Neuronal stem cell (in vitro differentiated cells): Measurements from ENCODE around the gene REPS1.

ENCODE experiments used
- DNase-seq: peaks from one replicate; pipeline ENCODE4 v3.0.0-alpha.2; 2013; ENCODE audit warnings: low spot score
- H2AFZ ChIP-seq: one replicate; pipeline ENCODE4 v1.6.1; 2013; ENCODE audit warnings: mild to moderate bottlenecking, low read length, inconsistent platforms
- H2AK5ac ChIP-seq: 2 replicates; pipeline ENCODE4 v1.6.1; 2013; ENCODE audit warnings: low read depth, mild to moderate bottlenecking, inconsistent platforms, low read length, moderate library complexity, mixed read lengths
- H2BK120ac ChIP-seq: 2 replicates; pipeline ENCODE4 v1.6.1; 2013; ENCODE audit warnings: low read depth, mild to moderate bottlenecking, inconsistent platforms, low read length, moderate library complexity, mixed read lengths
- H2BK12ac ChIP-seq: one replicate; pipeline ENCODE4 v1.6.1; 2013; ENCODE audit warnings: low read length, inconsistent platforms
- H2BK15ac ChIP-seq: 2 replicates; pipeline ENCODE4 v1.6.1; 2013; ENCODE audit warnings: mild to moderate bottlenecking, low read length, inconsistent platforms, mixed read lengths
- H2BK5ac ChIP-seq: one replicate; pipeline ENCODE4 v1.6.1; 2013; ENCODE audit warnings: inconsistent platforms, mild to moderate bottlenecking, low read length, moderate library complexity
- H3K14ac ChIP-seq: one replicate; pipeline ENCODE4 v1.6.1; 2013; ENCODE audit warnings: low read length, inconsistent platforms
- H3K18ac ChIP-seq: 2 replicates; pipeline ENCODE4 v1.6.1; 2013; ENCODE audit warnings: low read length, inconsistent platforms
- H3K23ac ChIP-seq: 2 replicates; pipeline ENCODE4 v1.6.1; 2013; ENCODE audit warnings: low read depth, mild to moderate bottlenecking, mixed read lengths, low read length, inconsistent platforms; ENCODE audit not compliant: poor library complexity
- H3K27ac ChIP-seq: replicated peaks from 3 replicates; pipeline ENCODE4 v1.5.1; 2013; ENCODE audit warnings: low read length, inconsistent platforms
- H3K27me3 ChIP-seq, 3 experiments: 2 replicates each; pipeline ENCODE4 v1.6.1; 2013; ENCODE audit warnings: low read length in 3 of 3, mild to moderate bottlenecking in 2 of 3, inconsistent platforms in 1 of 3, low read depth in 1 of 3, mixed read lengths in 1 of 3, moderate library complexity in 1 of 3; ENCODE audit not compliant: control insufficient read depth in 3 of 3, insufficient read depth in 3 of 3
- H3K36me3 ChIP-seq, 2 donors: replicated peaks in 1 of 2; 2 replicates each; pipeline ENCODE4 v1.6.1; 2013; ENCODE audit warnings: low read length in 2 of 2; ENCODE audit not compliant: control insufficient read depth in 2 of 2, insufficient read depth in 2 of 2
- H3K4ac ChIP-seq: 2 replicates; pipeline ENCODE4 v1.6.1; 2013; ENCODE audit warnings: inconsistent platforms, mild to moderate bottlenecking, low read length, moderate library complexity
- H3K4me1 ChIP-seq, 2 donors: 1 replicate in 1 of 2; 2 replicates in 1 of 2; pipeline ENCODE4 v1.6.1; 2013; ENCODE audit warnings: low read length in 2 of 2, low read depth in 1 of 2; ENCODE audit not compliant: control insufficient read depth in 2 of 2, insufficient read depth in 1 of 2
- H3K4me2 ChIP-seq: one replicate; pipeline ENCODE4 v1.6.1; 2013; ENCODE audit warnings: mild to moderate bottlenecking, low read length, inconsistent platforms; ENCODE audit not compliant: insufficient read depth, poor library complexity, severe bottlenecking
- H3K4me3 ChIP-seq, 2 donors: 2 replicates each; pipeline ENCODE4 v1.5.1; 2013; ENCODE audit warnings: low read length in 2 of 2, mild to moderate bottlenecking in 2 of 2, inconsistent platforms in 1 of 2, moderate library complexity in 1 of 2
- H3K79me1 ChIP-seq: one replicate; pipeline ENCODE4 v1.6.1; 2013; ENCODE audit warnings: low read depth, mild to moderate bottlenecking, inconsistent platforms, low read length, moderate library complexity
- H3K9ac ChIP-seq: one replicate; pipeline ENCODE4 v1.6.1; 2013; ENCODE audit warnings: mild to moderate bottlenecking, low read depth, low read length, inconsistent platforms; ENCODE audit not compliant: poor library complexity
- H3K9me3 ChIP-seq, 2 donors: replicated peaks in 1 of 2; 2 replicates each; pipeline versions ENCODE3 to v1.6.1; 2013; ENCODE audit warnings: low read length in 2 of 2, mild to moderate bottlenecking in 2 of 2, inconsistent platforms in 1 of 2, low read depth in 1 of 2, mixed read lengths in 1 of 2, moderate library complexity in 1 of 2; ENCODE audit not compliant: control insufficient read depth in 2 of 2, insufficient read depth in 1 of 2
- H4K8ac ChIP-seq: one replicate; pipeline ENCODE4 v1.6.1; 2013; ENCODE audit warnings: low read depth, mild to moderate bottlenecking, inconsistent platforms, low read length, moderate library complexity
- H4K91ac ChIP-seq: one replicate; pipeline ENCODE4 v1.6.1; 2013; ENCODE audit warnings: low read length, low read depth, mild to moderate bottlenecking, inconsistent platforms; ENCODE audit not compliant: poor library complexity
- WGBS, 2 donors: extraction: QIAGEN DNeasy Blood & Tissue Kit; methylation state at CpG; one replicate each; pipeline ENCODE4 v1.1.7; 2013; ENCODE audit warnings: missing lambda C conversion rate in 2 of 2, mixed read lengths in 1 of 2; ENCODE audit not compliant: insufficient read length in 2 of 2, insufficient replicate concordance in 1 of 2; ENCODE audit errors: extremely low coverage in 2 of 2; 5-methylcytosine and 5-hydroxymethylcytosine counted together

The REPS1 gene

DNA sequence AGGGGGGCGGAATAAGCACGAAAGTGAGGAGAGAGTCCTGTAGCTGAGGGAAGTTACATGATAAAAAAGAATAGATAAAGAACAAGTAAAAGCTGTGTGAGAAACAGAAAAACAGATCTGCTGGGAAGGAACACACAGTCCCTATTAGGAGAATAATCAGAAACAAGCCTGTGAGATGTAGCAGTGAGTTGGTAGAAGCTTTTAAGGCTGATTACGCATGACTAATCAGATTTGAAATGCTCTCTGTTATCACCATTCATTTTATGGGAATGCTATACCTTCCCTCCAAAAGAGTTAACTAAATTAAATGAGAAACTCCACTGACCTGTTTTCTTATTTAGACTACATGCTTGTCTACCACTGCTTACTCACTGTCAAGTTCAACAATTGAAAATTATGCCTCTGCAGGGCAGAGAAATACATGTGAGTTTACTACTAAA, 15.8 kb downstream of the REPS1 start:
- H3K4me3 ChIP-seq, result no peak overlapping the region
- H3K36me3 ChIP-seq, result no peaks in the 10 kb centered on the region
- no CpG with 5 or more reads among the region's 3 CpGs for whole genome bisulfite sequencing, 2 donors

GRCh38 chr6:138971601-138972000, 16.5 kb downstream of the REPS1 start:
- peak; percentile 31 for DNase-seq
- H3K27ac ChIP-seq, result peak overlapping the region; percentile 51
- H3K4ac ChIP-seq, result no peak overlapping the region
- H3K4me1 ChIP-seq, result peaks cover 11 to 16% of the 10 kb centered on the region in 2 donors
- peaks cover 0 to 2% of the 10 kb centered on the region in 2 donors for H3K9me3 ChIP-seq
- no peak overlapping the region for H2BK15ac ChIP-seq
- H2BK12ac ChIP-seq, result no peak overlapping the region
- no peak overlapping the region for H3K23ac ChIP-seq
- no peak overlapping the region for H3K9ac ChIP-seq
- no CpG with 5 or more reads among the region's 3 CpGs for WGBS, 2 donors
- peak overlapping the region; percentile 28 for H3K4me2 ChIP-seq
- no peak overlapping the region for H3K14ac ChIP-seq
- no peak overlapping the region for H3K4me3 ChIP-seq
- no peak overlapping the region for H3K18ac ChIP-seq
- H2AFZ ChIP-seq, result no peak overlapping the region
- H4K8ac ChIP-seq, result no peak overlapping the region
- no peaks in the 10 kb centered on the region for H3K79me1 ChIP-seq
- no peaks in the 10 kb centered on the region for H3K27me3 ChIP-seq
- H2AK5ac ChIP-seq, result no peak overlapping the region
- no peak overlapping the region for H2BK5ac ChIP-seq
- H2BK120ac ChIP-seq, result no peak overlapping the region
- H4K91ac ChIP-seq, result no peak overlapping the region
- H3K36me3 ChIP-seq, result no peaks in the 10 kb centered on the region

More for the DNA sequence above, 15.8 kb downstream of the REPS1 start:
- H2BK5ac ChIP-seq, result no peak overlapping the region
- no peak overlapping the region for H3K4me2 ChIP-seq
- H3K23ac ChIP-seq, result no peak overlapping the region
- H4K91ac ChIP-seq, result no peak overlapping the region
- no peak overlapping the region for H4K8ac ChIP-seq
- no peak overlapping the region for H2BK15ac ChIP-seq
- H3K18ac ChIP-seq, result no peak overlapping the region
- no peak overlapping the region for H2BK120ac ChIP-seq
- no peak for DNase-seq
- no peaks in the 10 kb centered on the region for H3K79me1 ChIP-seq
- H3K27ac ChIP-seq, result peak overlapping the region; percentile 51
- no peak overlapping the region for H2AFZ ChIP-seq
- no peak overlapping the region for H2BK12ac ChIP-seq
- H3K9ac ChIP-seq, result no peak overlapping the region
- H3K27me3 ChIP-seq, result no peaks in the 10 kb centered on the region
- peaks cover 11 to 16% of the 10 kb centered on the region in 2 donors for H3K4me1 ChIP-seq
- no peak overlapping the region for H3K4ac ChIP-seq
- peaks cover 0 to 2% of the 10 kb centered on the region in 2 donors for H3K9me3 ChIP-seq
- no peak overlapping the region for H3K14ac ChIP-seq
- no peak overlapping the region for H2AK5ac ChIP-seq

DNA sequence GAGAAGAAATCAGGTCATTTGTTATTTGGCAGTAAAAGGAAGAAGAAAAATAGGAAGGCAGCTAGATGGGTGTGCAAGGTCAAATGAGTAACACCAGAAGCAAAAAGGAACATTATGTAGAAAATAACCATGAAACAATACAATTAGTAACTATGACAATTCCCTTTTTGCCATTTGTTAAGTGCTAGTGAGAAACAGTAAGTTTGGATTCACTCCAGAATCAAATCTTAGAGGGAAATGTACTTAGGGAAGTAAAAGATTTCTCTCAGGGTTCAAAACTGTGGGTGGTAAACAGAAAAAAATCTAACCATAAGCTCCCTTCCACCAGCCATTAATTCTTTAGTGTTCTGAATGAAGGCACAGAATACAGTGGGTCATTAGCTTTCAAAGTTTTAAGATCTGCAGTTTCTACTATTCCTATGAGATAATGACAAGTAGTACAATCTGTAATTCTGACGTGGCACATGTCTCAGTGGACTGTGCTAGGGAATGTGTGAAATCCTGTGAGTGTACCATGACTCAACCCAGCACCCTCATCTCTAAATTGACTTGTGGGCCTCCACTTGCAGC, 17.1 kb downstream of the REPS1 start:
- WGBS, 2 donors, result no CpG with 5 or more reads among the region's 1 CpG
- H3K9ac ChIP-seq, result no peak overlapping the region
- no peaks in the 10 kb centered on the region for H3K36me3 ChIP-seq
- no peaks in the 10 kb centered on the region for H3K79me1 ChIP-seq
- no peak overlapping the region for H3K4ac ChIP-seq
- no peak overlapping the region for H2BK15ac ChIP-seq
- no peak overlapping the region for H3K4me3 ChIP-seq
- H2AFZ ChIP-seq, result no peak overlapping the region
- H3K4me2 ChIP-seq, result no peak overlapping the region
- no peak overlapping the region for H2BK120ac ChIP-seq
- no peak overlapping the region for H3K14ac ChIP-seq
- H3K27me3 ChIP-seq, result no peaks in the 10 kb centered on the region
- peak overlapping the region; percentile 39 for H3K18ac ChIP-seq
- no peak overlapping the region for H2BK5ac ChIP-seq
- peaks cover 0 to 2% of the 10 kb centered on the region in 2 donors for H3K9me3 ChIP-seq
- H4K8ac ChIP-seq, result no peak overlapping the region
- H3K4me1 ChIP-seq, result peaks cover 11 to 16% of the 10 kb centered on the region in 2 donors
- H2AK5ac ChIP-seq, result no peak overlapping the region
- peak overlapping the region; percentile 62 for H3K27ac ChIP-seq
- H4K91ac ChIP-seq, result no peak overlapping the region
- H3K23ac ChIP-seq, result no peak overlapping the region
- DNase-seq, result no peak
- no peak overlapping the region for H2BK12ac ChIP-seq

GRCh38 chr6:138970159-138970558, 17.9 kb downstream of the REPS1 start:
- no peaks in the 10 kb centered on the region for H3K79me1 ChIP-seq
- peaks cover 11 to 16% of the 10 kb centered on the region in 2 donors for H3K4me1 ChIP-seq
- no peak overlapping the region for H4K91ac ChIP-seq
- peaks cover 0 to 2% of the 10 kb centered on the region in 2 donors for H3K9me3 ChIP-seq
- no peak overlapping the region for H3K4me2 ChIP-seq
- no peak overlapping the region for H4K8ac ChIP-seq
- no peak overlapping the region for H3K4ac ChIP-seq
- no peaks in the 10 kb centered on the region for H3K36me3 ChIP-seq
- no peak overlapping the region for H2BK12ac ChIP-seq
- no peak overlapping the region for H3K18ac ChIP-seq
- no peak overlapping the region for H3K27ac ChIP-seq
- no peak overlapping the region for H2BK120ac ChIP-seq
- H3K27me3 ChIP-seq, result no peaks in the 10 kb centered on the region
- no peak overlapping the region for H2AFZ ChIP-seq
- no CpG with 5 or more reads among the region's 3 CpGs for WGBS, 2 donors
- H3K14ac ChIP-seq, result no peak overlapping the region
- no peak overlapping the region for H2AK5ac ChIP-seq
- no peak overlapping the region for H2BK15ac ChIP-seq
- no peak overlapping the region for H3K23ac ChIP-seq
- no peak overlapping the region for H3K4me3 ChIP-seq
- H2BK5ac ChIP-seq, result no peak overlapping the region
- no peak overlapping the region for H3K9ac ChIP-seq
- DNase-seq, result no peak
